ENCODE measurements around the gene NRTN.
"Not testable (repeated sequence)": the region's sequence is repeated elsewhere in the genome, so short reads cannot be mapped to it uniquely, and the experiment has no call there.

The NRTN gene

DNA sequence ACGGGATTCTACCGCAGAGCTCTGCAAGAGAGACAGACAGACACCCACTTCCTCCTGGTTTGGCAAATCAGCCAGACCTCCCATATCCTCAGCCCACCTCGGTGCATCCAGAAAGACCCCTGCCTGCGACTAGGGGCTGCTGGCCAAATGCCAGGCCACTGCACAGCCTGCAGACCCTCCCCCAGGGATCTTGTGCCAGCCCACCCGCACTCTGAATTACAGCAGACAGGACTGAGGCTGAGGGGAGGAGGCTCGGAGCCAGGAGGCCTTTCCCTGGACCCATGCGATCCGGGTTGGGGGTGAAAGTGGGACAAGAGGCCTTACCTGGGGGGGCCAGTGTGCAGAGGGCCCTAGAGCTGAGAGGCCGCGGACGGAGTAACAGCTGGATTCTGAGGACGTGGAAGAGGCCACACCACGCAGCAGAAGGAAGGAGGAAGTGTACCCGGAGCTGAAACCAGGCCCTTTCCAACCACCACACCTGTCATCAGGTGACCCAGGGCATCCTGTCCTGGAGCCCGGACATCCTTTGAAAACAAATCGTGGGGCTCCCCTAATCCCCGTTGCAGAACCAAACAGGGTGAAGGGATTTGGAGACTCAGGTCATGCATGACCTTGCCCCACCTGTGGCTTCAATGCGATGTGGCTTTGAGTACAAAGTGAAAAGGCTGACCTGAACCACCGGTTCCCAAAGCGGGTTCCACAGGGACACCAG lies 33.6 kb downstream of the NRTN start:
- no peak overlapping the region for H3K4me3 ChIP-seq (ENCODE audit: low read depth, low read length)
- TF ChIP-seq, protein P1, sequence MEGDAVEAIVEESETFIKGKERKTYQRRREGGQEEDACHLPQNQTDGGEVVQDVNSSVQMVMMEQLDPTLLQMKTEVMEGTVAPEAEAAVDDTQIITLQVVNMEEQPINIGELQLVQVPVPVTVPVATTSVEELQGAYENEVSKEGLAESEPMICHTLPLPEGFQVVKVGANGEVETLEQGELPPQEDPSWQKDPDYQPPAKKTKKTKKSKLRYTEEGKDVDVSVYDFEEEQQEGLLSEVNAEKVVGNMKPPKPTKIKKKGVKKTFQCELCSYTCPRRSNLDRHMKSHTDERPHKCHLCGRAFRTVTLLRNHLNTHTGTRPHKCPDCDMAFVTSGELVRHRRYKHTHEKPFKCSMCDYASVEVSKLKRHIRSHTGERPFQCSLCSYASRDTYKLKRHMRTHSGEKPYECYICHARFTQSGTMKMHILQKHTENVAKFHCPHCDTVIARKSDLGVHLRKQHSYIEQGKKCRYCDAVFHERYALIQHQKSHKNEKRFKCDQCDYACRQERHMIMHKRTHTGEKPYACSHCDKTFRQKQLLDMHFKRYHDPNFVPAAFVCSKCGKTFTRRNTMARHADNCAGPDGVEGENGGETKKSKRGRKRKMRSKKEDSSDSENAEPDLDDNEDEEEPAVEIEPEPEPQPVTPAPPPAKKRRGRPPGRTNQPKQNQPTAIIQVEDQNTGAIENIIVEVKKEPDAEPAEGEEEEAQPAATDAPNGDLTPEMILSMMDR (IDR thresholded peaks at IDR 0.05; ENCODE audit: control insufficient read depth, extremely low read depth, insufficient read depth) = no peak
- DNase-seq (ENCODE audit: low read depth) = no peak

DNA sequence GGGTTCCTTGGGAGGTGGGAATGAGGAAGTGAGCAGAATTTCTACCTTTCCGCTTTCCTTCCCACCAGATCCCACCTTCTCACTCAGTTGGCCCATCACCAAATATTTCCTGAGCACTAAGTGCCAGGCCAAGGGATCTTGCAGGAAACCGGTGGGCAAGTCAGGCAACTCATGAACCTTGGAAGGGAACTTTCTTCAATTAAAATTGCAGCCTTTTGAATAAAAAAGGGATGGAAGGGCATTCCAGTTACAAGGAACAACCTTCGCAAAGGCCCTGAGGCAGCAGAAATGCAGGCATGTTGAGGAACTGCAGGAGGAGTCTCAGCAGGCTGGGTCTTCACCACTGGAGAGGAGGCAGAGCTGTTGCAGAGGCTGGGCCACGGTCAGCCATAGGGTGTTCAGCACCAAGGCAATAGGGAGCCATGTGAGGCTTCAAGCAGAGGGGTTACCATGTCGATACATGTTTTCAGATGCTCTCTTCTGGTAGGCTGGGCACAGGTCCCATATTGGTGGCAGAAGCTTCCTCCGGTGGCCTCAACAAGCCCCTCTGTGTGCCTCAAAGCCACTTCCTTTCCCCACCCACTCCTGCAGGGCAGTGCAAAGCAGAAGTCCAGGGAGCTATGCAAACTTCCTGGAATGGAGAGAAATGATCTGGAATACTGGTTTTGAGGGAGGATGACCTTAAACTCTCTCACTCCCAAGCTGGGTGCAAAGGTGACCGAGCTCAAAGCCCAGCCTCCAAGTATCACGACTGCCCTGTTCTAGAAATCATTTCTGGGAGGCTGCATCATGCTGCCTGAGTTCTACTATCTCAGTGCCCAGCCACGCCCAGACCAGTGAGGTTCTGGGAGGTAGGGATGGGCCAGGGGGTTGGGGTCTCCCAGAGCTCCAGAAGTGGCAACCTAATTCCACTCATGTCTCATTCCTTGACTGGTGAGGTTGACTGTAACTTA lies 34.5 kb downstream of the NRTN start, which contains the start of gene FUT6:
Gene FUT6, minus strand, starts transcription at position 638 of the 953 bp plus-strand sequence. CDS start 7,135 bp downstream, outside the sequence.
- TF ChIP-seq, protein P1 (IDR thresholded peaks at IDR 0.05; ENCODE audit: control insufficient read depth, extremely low read depth, insufficient read depth) = no peak
- no peak for DNase-seq (ENCODE audit: low read depth)
- H3K4me3 ChIP-seq (ENCODE audit: low read depth, low read length) = no peak within 1 kb of the TSS

DNA sequence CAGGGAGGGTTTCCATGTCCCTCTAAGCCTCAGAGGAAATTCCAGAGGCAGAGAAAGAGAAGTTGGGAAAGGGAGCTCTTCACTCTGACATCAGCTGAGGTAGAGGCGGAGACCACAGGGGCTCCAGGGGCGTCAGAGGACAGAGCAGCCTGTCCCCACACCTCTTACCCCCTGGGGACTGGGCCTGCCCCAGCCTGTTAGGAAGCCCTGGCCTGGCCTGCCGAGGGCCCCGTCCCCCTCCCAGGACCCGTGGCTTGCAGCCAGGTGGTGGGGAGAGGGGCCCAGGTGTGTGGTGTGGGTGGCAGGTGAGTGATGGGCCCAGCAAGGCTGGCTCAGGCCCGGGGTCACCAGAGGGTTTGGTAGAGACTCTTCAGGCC lies 36.9 kb downstream of the NRTN start:
- not testable (repeated sequence) for H3K4me3 ChIP-seq (ENCODE audit: low read depth, low read length); DNase-seq (ENCODE audit: low read depth)

DNA sequence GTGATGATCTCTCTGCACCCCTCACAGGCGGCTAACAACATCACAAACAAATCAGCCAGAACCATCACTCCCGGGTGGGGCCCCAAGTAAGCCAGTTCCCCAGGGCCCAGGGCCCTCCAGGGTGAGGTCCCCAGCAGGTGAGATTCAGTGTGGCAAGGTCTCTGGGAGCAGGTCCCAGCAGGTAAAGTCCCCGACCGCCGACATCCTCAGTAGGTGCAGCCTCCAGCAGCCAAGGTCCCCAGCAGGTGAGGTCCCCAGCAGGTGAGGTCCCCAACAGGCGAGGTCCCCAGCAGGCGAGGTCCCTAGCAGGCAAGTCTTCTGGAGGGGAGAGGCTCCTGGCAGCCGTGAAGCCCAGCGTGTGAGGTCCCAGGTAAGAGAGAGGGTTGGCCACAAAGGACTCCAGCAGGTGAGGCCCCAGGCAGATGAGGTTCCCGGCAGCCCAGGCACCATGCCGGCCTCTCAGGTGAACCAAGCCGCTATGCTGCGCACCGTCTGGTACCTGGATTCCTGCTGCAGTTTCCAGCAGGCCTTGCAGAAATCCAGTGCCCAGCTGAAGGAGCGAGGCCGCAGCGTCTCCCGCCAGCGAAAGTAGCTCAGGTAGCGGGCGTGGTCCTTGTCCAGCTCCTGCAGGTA lies 38.5 kb downstream of the NRTN start:
- no peak for DNase-seq (ENCODE audit: low read depth)
- TF ChIP-seq, protein P1 (IDR thresholded peaks at IDR 0.05; ENCODE audit: control insufficient read depth, extremely low read depth, insufficient read depth) = no peak
- H3K4me3 ChIP-seq (ENCODE audit: low read depth, low read length) = no peak overlapping the region

DNA sequence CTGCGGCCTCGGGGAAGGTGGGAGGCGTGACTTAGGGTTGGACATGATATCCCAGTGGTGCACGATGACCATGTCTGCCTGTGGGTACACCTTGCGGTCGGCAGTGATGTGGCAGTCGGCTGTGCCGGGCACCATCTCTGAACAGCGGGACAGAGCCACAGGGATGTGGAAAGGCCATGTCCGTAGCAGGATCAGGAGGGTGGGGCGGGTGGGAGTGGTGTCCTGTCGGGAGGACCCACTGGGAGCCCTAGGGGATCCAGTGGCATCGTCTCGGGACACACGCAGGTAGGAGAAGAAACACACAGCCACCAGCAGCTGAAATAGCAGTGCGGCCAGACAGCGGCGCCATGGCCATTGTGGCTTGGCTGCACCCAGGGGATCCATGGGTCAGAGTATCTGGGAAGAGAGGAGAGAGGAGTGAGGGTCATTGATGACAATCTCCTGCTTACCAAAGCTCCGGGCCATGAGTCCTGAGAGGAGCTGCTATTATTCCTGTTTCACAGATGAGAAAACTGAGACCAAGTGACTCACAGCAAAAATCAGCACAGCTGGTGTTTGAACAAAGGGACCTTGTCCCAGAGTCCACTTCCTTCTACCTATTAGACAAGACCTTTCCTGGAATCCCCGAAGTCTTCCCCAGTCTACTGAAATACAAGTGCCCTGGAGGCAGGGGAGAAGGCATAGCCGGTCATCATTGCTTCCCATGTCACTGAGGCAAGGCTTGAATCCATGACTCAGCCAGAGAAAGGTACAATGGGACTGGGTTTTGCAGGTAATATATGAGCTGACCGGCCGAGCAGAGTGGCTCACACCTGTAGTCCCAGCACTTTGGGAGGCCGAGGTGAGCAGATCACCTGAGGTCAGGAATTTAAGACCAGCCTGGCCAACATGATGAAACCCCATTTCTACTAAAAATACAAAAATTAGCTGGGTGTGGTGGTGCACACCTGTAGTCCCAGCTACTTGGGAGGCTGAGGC lies 39.9 kb downstream of the NRTN start:
- H3K4me3 ChIP-seq (ENCODE audit: low read depth, low read length) = no peak overlapping the region
- no peak for DNase-seq (ENCODE audit: low read depth)
- TF ChIP-seq, protein P1 (IDR thresholded peaks at IDR 0.05; ENCODE audit: control insufficient read depth, extremely low read depth, insufficient read depth) = no peak

DNA sequence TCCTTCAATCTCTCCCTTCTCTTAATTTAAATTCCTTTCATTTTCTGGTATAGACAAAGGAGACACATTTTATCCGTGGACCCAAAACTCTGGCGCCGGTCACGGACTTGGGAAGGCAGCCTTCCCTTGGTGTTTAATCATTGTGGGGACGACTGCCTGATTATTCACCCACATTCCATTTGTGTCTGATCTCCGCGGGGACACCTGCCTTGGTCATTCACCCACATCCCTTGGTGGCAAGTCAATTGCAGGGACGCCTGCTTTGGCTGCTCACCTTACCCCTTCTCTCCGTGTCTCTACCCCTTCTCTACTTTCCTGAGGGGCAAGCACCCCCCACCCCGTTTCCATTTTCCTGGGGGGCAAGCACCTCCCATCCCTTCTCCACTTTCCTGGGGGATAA lies 43.0 kb downstream of the NRTN start:
- not testable (repeated sequence) for H3K4me3 ChIP-seq (ENCODE audit: low read depth, low read length); DNase-seq (ENCODE audit: low read depth)

DNA sequence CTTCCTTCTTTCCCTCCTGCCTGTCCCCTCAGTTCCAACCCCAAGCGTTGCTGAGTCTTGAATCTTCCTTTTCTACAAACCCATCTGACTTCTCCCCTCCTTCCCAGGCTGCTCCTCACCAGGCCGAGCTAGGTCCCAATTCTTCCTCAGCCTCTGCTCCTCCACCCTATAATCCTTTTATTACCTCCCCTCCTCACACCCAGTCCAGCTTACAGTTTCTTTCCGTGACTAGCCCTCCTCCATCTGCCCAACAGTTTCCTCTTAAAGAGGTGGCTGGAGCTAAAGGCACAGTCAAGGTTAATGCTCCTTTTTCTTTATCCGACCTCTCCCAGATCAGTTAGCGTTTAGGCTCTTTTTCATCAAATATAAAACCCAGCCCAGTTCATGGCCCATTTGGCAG lies 43.8 kb downstream of the NRTN start:
- DNase-seq (ENCODE audit: low read depth); H3K4me3 ChIP-seq (ENCODE audit: low read depth, low read length): not testable (repeated sequence)
